Panc1 (cell line): ENCODE data around the gene KLC4.

Experiments used
- POLR2AphosphoS5 ChIP-seq: IDR thresholded peaks from 2 replicates; pipeline ENCODE4 v1.6.1; 2012; ENCODE audit warnings: mild to moderate bottlenecking, low read depth, low read length, moderate library complexity
- SIN3A ChIP-seq: IDR thresholded peaks from 2 replicates; pipeline ENCODE4 v1.6.1; 2012; ENCODE audit warnings: low read depth, mild to moderate bottlenecking, low read length, moderate library complexity, borderline replicate concordance; ENCODE audit not compliant: insufficient read depth
- TCF7L2 ChIP-seq: IDR thresholded peaks from 2 replicates; pipeline ENCODE4 v1.6.1; 2011; ENCODE audit warnings: mild to moderate bottlenecking, low read depth, low read length, inconsistent platforms
- TF ChIP-seq, protein P1 (sequence below): fragments of 450-650 bp; IDR thresholded peaks from 2 replicates; pipeline ENCODE4 v1.5.1; 2017; ENCODE audit warnings: mild to moderate bottlenecking
- TF ChIP-seq, protein P2 (sequence below), 2 experiments: IDR thresholded peaks; 2 replicates each; pipeline ENCODE4 v1.6.1; 2011 to 2012; ENCODE audit warnings: low read depth in 2 of 2, control low read depth in 1 of 2, low read length in 1 of 2, mild to moderate bottlenecking in 1 of 2, moderate library complexity in 1 of 2; ENCODE audit not compliant: insufficient read depth in 1 of 2

DNA sequence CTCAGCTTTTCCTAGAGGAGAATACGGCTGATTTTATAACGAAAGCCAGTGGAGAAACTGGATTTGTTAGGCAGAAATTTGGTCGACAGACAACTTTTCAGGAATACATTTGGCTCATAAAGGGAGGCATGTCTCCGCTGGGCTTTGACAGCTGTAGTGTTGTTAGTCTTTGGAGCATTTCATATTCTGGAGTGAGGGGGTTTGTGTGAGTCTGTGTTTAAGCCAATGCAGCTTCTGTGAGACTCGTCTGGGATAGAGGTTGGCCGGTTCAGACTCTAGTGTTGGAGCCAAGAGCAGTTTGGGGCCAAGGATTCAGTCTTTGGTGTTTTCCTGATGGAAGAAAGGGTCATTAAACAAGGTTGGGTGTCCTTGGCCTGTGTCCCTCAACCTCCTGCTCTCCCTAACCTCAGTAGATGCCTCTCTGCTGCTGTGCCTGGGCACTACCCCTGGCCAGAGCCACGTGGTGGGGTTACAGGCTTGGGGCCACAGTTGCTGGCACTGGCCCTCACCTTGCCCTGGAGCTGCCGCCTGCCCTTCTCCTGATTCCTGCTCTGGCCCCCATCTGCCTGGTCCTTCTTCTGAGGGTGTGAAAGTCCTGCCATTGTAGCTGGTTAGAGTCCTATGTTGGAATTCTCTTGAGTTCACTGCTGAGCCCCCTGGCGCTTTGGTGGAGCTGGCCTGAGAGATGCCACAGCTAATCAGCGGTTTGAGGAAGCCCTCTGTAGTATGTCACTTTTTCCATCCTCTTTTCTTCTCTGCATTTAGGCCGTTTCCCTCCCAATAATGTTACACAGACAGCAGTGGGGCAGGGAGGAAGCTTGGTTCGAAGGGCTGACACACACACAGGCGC is 23.6 kb downstream of the KLC4 start:
- TF ChIP-seq TCF7L2 (no peak), POLR2AphosphoS5 (no peak), SIN3A (no peak)
- TF ChIP-seq, protein P1, sequence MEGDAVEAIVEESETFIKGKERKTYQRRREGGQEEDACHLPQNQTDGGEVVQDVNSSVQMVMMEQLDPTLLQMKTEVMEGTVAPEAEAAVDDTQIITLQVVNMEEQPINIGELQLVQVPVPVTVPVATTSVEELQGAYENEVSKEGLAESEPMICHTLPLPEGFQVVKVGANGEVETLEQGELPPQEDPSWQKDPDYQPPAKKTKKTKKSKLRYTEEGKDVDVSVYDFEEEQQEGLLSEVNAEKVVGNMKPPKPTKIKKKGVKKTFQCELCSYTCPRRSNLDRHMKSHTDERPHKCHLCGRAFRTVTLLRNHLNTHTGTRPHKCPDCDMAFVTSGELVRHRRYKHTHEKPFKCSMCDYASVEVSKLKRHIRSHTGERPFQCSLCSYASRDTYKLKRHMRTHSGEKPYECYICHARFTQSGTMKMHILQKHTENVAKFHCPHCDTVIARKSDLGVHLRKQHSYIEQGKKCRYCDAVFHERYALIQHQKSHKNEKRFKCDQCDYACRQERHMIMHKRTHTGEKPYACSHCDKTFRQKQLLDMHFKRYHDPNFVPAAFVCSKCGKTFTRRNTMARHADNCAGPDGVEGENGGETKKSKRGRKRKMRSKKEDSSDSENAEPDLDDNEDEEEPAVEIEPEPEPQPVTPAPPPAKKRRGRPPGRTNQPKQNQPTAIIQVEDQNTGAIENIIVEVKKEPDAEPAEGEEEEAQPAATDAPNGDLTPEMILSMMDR: no peak
- TF ChIP-seq, protein P2, sequence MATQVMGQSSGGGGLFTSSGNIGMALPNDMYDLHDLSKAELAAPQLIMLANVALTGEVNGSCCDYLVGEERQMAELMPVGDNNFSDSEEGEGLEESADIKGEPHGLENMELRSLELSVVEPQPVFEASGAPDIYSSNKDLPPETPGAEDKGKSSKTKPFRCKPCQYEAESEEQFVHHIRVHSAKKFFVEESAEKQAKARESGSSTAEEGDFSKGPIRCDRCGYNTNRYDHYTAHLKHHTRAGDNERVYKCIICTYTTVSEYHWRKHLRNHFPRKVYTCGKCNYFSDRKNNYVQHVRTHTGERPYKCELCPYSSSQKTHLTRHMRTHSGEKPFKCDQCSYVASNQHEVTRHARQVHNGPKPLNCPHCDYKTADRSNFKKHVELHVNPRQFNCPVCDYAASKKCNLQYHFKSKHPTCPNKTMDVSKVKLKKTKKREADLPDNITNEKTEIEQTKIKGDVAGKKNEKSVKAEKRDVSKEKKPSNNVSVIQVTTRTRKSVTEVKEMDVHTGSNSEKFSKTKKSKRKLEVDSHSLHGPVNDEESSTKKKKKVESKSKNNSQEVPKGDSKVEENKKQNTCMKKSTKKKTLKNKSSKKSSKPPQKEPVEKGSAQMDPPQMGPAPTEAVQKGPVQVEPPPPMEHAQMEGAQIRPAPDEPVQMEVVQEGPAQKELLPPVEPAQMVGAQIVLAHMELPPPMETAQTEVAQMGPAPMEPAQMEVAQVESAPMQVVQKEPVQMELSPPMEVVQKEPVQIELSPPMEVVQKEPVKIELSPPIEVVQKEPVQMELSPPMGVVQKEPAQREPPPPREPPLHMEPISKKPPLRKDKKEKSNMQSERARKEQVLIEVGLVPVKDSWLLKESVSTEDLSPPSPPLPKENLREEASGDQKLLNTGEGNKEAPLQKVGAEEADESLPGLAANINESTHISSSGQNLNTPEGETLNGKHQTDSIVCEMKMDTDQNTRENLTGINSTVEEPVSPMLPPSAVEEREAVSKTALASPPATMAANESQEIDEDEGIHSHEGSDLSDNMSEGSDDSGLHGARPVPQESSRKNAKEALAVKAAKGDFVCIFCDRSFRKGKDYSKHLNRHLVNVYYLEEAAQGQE (IDR thresholded peaks at IDR 0.05; ENCODE audit: insufficient read depth in 1 of 2, low read depth in 2 of 2, low read length in 1 of 2): no peak
